ENCODE measurements around the gene GARIN1A.
"Not testable (repeated sequence)": the region's sequence is repeated elsewhere in the genome, so short reads cannot be mapped to it uniquely, and the experiment has no call there.

Gene GARIN1A

DNA sequence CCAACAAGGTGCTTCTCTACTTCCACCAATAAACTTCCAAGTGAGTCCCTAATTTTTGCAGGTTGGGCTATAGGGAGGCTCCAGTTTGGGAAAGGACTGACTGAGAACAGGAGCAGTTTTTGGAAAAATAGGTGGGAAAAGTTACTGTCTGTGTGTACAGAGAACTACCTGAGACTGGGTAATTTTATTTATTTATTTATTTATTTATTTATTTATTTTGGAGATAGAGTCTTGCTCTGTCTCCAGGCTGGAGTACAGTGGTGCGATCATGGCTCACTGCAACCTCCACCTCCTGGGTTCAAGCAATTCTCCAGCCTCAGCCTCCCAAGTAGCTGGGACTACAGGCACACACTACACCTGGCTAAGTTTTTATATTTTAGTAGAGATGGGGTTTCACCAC, 11.2 kb downstream of the GARIN1A start:
- in situ Hi-C loops (cut with HindIII; ENCODE audit: low sequenced_read_pairs) = not testable (repeated sequence)

GRCh38 chr7:128683738-128684137, 11.6 kb downstream of the GARIN1A start:
- in situ Hi-C loops (cut with HindIII; ENCODE audit: low sequenced_read_pairs) = not testable (repeated sequence)

GRCh38 chr7:128687131-128687530, 15.0 kb downstream of the GARIN1A start:
- in situ Hi-C loops (cut with HindIII; ENCODE audit: low sequenced_read_pairs) = no loop called here

GRCh38 chr7:128688492-128688891, 16.4 kb downstream of the GARIN1A start:
- in situ Hi-C loops (cut with HindIII; ENCODE audit: low sequenced_read_pairs) = no loop called here

DNA sequence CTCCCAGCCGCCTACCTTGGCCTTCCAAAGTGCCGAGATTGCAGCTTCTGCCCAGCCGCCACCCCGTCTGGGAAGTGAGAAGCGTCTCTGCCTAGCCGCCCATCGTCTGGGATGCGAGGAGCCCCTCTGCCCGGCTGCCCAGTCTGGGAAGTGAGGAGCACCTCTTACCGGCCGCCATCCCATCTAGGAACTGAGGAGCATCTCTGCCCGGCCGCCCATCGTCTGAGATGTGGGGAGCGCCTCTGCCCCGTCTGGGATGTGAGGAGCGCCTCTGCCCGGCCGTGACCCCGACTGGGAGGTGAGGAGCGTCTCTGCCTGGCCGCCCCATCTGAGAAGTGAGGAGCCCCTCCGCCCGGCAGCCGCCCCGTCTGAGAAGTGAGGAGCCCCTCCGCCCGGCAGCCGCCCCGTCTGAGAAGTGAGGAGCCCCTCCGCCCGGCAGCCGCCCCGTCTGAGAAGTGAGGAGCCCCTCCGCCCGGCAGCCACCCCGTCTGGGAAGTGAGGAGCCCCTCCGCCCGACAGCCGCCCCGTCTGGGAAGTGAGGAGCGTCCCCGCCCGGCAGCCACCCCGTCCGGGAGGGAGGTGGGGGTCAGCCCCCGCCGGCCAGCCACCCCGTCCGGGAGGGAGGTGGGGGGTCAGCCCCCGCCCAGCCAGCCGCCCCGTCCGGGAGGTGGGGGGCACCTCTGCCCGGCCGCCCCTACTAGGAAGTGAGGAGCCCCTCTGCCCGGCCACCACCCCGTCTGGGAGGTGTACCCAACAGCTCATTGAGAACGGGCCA, 17.3 kb downstream of the GARIN1A start:
- in situ Hi-C loops (cut with HindIII; ENCODE audit: low sequenced_read_pairs) = not testable (repeated sequence)

GRCh38 chr7:128691227-128691626, 19.1 kb downstream of the GARIN1A start:
- in situ Hi-C loops (cut with HindIII; ENCODE audit: low sequenced_read_pairs) = no loop called here

DNA sequence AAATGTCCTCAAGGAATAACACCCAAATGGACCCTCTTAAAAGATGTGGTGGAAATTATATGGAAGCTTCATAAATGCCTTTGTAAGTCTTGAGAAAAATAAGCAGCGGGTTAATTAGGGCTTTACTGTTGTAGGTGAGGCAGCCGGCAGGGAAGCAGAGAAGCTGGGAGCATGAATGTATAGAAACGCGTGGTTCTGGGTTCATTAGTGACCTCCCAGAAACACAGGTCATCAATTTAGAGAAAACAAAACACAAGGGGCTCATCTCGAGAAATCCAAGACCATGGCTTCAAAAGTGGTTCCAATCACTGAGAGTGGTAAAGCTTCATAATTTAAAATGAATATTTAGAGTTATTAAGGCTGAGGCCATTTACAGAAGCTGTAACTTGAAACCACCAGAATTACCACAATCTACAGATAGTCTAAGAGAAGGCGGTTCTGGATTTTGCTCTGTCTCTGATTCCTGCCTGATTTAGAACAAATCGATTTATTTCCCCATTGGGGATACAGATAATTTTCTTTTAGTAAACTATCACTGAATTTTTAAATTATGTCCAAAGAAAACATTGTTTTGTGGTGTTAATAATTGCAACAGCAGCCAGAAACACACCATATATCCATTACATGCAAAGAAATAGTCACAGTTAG, 20.7 kb downstream of the GARIN1A start:
- in situ Hi-C loops (cut with HindIII; ENCODE audit: low sequenced_read_pairs) = no loop called here

DNA sequence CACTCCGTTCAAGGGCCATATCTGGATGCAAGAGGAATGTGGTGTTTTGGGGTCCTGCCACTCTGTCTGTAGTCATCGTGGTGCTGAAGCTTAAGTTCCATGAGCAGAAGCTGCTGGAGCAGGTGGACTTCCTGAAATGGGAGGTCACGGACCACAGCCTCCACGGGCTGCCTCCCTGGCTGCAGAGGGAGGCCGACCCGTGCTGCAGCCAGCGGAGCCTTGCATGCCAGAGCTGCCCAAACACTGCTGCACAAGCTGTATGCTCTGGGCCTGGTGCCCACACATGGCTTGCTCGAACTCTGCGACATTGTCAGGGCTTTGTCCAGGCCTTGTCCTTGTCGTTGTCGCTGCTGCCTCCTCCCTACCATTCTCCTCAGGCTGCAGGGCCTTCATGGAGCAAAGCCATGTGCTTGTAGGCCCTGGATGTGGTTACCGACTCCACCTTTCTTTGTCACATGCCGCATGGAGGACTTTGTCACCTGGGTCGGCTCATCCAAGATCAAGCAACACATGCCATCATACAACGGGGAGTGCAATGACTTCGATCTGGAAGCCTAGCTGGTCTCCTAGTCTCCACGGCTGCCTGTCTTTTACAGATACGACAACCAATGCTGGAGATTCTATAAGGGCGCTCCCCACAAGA, 21.4 kb downstream of the GARIN1A start:
- in situ Hi-C loops (cut with HindIII; ENCODE audit: low sequenced_read_pairs) = no loop called here

DNA sequence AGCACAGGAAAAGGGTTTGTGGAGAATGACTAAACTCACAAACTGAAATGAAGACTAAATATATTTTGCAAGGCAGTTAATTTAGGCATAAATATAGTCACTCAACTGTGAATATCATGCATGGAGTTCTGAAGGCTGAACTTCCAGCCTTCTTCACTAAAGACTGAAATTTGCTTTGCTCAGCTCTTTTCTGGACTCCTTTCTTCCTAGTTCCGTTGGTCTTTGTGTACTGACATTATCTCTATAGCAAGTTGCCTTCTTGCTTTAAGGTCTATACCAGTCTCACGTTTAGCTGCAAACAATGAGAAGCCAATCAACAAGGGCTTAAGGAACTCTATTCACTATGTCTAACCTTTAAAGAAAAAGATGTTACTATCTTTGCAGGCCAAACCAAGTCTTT, 22.6 kb downstream of the GARIN1A start:
- in situ Hi-C loops (cut with HindIII; ENCODE audit: low sequenced_read_pairs) = no loop called here

DNA sequence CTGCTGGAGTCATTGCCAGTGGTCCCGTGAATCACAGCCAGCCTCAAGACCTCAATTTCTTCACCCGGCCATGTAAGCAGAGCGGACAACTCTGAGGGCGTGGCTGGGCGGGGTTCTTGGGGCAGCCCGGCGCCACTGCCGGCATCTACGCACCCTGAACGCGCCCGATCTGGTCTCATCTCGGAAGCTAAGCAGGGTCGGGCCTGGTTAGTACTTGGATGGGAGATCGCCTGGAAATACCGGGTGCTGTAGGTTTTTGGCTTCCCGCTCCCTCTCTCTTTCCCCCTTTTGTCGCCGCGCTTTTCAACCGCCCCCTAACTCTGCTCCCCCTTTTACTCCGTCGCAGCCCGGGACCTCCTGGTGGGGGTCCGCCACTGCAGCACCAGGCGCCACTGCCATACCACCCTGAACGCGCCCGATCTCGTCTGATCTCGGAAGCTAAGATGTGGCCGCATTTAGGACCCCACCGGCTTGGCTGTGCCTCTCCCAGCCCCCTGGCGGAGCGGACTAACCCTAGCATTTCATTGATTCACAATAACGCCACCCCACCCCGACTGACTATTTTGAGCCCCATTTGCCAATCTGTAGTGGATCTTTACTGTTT, 25.3 kb downstream of the GARIN1A start:
- in situ Hi-C loops (cut with HindIII; ENCODE audit: low sequenced_read_pairs) = no loop called here

GRCh38 chr7:128699196-128699712, 27.2 kb downstream of the GARIN1A start:
- in situ Hi-C loops (cut with HindIII; ENCODE audit: low sequenced_read_pairs) = no loop called here

DNA sequence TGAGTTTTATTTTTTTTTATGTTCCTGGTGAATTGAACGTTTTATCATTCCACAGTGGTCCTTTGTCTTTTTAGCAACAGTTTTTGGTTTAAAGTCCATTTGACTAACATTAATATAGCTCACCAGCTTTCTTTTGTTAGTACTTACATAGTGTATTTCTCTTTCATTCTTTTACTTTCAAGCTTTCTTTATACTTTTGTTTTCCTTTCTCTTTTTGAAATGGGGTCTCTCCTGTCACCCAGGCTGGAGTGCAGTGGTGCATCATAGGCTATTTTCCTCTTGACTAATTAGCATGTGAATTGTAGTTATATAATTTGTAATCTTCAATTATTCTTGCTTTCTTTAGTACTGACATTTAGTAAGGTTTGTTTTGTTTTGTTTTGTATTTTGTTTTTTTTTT, 27.8 kb downstream of the GARIN1A start:
- in situ Hi-C loops (cut with HindIII; ENCODE audit: low sequenced_read_pairs) = no loop called here

GRCh38 chr7:128701062-128701785, 29.1 kb downstream of the GARIN1A start:
- in situ Hi-C loops (cut with HindIII; ENCODE audit: low sequenced_read_pairs) = no loop called here

- in situ Hi-C loops (cut with HindIII; ENCODE audit: low sequenced_read_pairs) = no loop called here
Observed at GRCh38 chr7:128703609-128704241, 31.6 kb downstream of the GARIN1A start.

DNA sequence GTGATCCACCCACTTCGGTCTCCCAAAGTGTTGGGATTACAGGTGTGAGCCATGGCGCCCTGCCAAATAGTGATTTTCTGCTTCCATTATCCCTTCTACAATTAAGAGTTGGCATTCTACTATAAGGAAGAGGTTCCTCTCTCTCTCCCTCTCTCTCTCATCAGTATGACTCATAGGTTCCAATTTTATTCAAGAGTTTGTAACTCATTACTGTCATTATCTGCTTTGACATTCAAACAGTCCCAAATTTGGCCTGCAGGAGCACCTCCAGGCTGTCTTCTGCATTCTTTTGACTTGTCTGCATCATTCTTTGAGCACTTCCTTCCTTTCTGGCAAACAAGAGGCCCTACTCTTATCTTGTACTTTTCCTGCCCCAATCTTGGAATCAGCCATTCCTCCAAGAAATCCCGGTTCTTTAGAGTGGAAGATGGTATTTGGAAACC, 33.8 kb downstream of the GARIN1A start:
- in situ Hi-C loops (cut with HindIII; ENCODE audit: low sequenced_read_pairs) = no loop called here

GRCh38 chr7:128707752-128708151, 35.7 kb downstream of the GARIN1A start:
- in situ Hi-C loops (cut with HindIII; ENCODE audit: low sequenced_read_pairs) = no loop called here

DNA sequence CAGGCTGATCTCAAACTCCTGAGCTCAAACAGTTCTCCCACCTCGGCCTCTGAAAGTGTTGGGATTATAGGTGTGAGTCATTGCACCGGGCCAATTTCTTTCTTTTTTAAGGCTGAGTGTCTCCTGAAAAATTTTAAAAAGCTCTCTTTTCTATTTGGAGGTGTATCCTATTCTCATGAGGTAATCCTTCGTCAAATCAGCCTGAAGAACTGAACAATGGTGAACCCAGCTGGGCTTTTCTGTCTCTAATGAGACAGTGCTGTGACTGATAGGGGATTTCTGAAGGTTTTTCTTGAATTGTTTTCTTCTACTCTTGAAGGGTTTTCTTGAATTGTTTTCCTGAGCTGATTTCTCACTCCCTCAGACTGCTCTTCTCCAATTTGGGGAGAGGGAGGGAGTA, 36.1 kb downstream of the GARIN1A start:
- in situ Hi-C loops (cut with HindIII; ENCODE audit: low sequenced_read_pairs) = no loop called here

- in situ Hi-C loops (cut with HindIII; ENCODE audit: low sequenced_read_pairs) = no loop called here
Observed at GRCh38 chr7:128708824-128709223, 36.7 kb downstream of the GARIN1A start.

GRCh38 chr7:128710481-128710880, 38.4 kb downstream of the GARIN1A start:
- in situ Hi-C loops (cut with HindIII; ENCODE audit: low sequenced_read_pairs) = no loop called here

GRCh38 chr7:128713794-128714193, 41.7 kb downstream of the GARIN1A start:
- in situ Hi-C loops (cut with HindIII; ENCODE audit: low sequenced_read_pairs) = no loop called here
